Measurements from ENCODE around the gene ATF6. TPM values are rescaled to one million over a fixed set of nuclear protein-coding genes. Genes with fewer than 3 reads are reported as not detected.

Gene ATF6
- total and polyA plus RNA-seq, 9 of the 15 experiments (the other 6 are each of a cell fraction or from before 2014, with no cell fraction given) = 11.7 to 32.4 (median 20.4) TPM

GRCh38 chr1:161864577-161864976 is 98.5 kb downstream of the ATF6 start (continued):
- TF ChIP-seq ZNF318 (IDR thresholded peaks at IDR 0.05; ENCODE audit: borderline replicate concordance in 1 of 2, low read depth in 1 of 2) = no peak
- TF ChIP-seq NFXL1 (CRISPR knock-in tag; IDR thresholded peaks at IDR 0.05) = no peak
- no peak for TF ChIP-seq NUFIP1 (IDR thresholded peaks at IDR 0.05; ENCODE audit: partially characterized antibody)
- TF ChIP-seq PREB (CRISPR knock-in tag; IDR thresholded peaks at IDR 0.05) = no peak
- TF ChIP-seq IFI16 (CRISPR knock-in tag; IDR thresholded peaks at IDR 0.05) = no peak
